H1 (cell line): ENCODE measurements around the gene SEC14L5. TPM values are rescaled to one million over a fixed set of nuclear protein-coding genes. Genes with fewer than 3 reads are reported as not detected.
A peak's percentile ranks its signal among the peaks of the same experiment; 100 is the strongest.

Experiments used
- CTCF ChIA-PET: fragments of 300-600 bp; sonication (Branson Sonifier 250); formaldehyde crosslinking; loops from one replicate; lab custom pipeline; 2021; ENCODE audit not compliant: partially characterized antibody; lab: Charles Lee
- POLR2A ChIA-PET: fragments of 300-600 bp; sonication (Branson Sonifier 250); formaldehyde crosslinking; loops from one replicate; lab custom pipeline; 2021; ENCODE audit warnings: inconsistent platforms; ENCODE audit not compliant: partially characterized antibody; lab: Charles Lee
- DNase-seq, 2 experiments: peaks; one replicate each; pipeline versions ENCODE4 v3.0.0 to v3.0.0-alpha.2; 2010 to 2022; ENCODE audit warnings: low spot score in 2 of 2, low read depth in 1 of 2, mixed read lengths in 1 of 2
- FAIRE-seq: peaks from 2 replicates; lab custom pipeline; 2011; peaks lifted over from hg19 to GRCh38; lab: Jason Lieb, UNC
- H2AFZ ChIP-seq: 2 replicates; pipeline ENCODE4 v1.8.1; 2012; ENCODE audit warnings: low read length, inconsistent platforms
- H2AK5ac ChIP-seq: 2 replicates; pipeline ENCODE4 v1.6.1; 2013; ENCODE audit warnings: low read depth, low read length
- H2BK120ac ChIP-seq: replicated peaks from 2 replicates; pipeline ENCODE3; 2013; ENCODE audit warnings: low read depth, low read length, inconsistent platforms
- H2BK12ac ChIP-seq: 2 replicates; pipeline ENCODE4 v1.6.1; 2013; ENCODE audit warnings: low read depth, low read length
- H2BK15ac ChIP-seq: 2 replicates; pipeline ENCODE4 v1.6.1; 2013; ENCODE audit warnings: low read length
- H2BK20ac ChIP-seq: 2 replicates; pipeline ENCODE4 v1.6.1; 2013; ENCODE audit warnings: low read length
- H2BK5ac ChIP-seq: 2 replicates; pipeline ENCODE4 v1.6.1; 2013; ENCODE audit warnings: low read depth, low read length
- H3K14ac ChIP-seq: 2 replicates; pipeline ENCODE4 v1.6.1; 2013; ENCODE audit warnings: inconsistent platforms; ENCODE audit not compliant: insufficient read length
- H3K18ac ChIP-seq: 2 replicates; pipeline ENCODE4 v1.6.1; 2013; ENCODE audit warnings: low read length; ENCODE audit errors: extremely low read depth
- H3K23ac ChIP-seq: 2 replicates; pipeline ENCODE4 v1.6.1; 2013; ENCODE audit warnings: inconsistent platforms; ENCODE audit not compliant: insufficient read length
- H3K23me2 ChIP-seq: 2 replicates; pipeline ENCODE4 v1.6.1; 2013; ENCODE audit warnings: low read depth, low read length
- H3K27ac ChIP-seq: 2 replicates; pipeline ENCODE4 v1.6.1; 2011; ENCODE audit warnings: low read depth, low read length, inconsistent platforms
- H3K27me3 ChIP-seq, 4 experiments: replicated peaks in 1 of 4; 1 replicate in 1 of 4; 2 replicates in 3 of 4; pipeline versions ENCODE4 v1.6.1 to v1.8.1; 2011 to 2013; ENCODE audit warnings: low read length in 3 of 4, mild to moderate bottlenecking in 3 of 4, inconsistent platforms in 2 of 4, mixed read lengths in 2 of 4, moderate library complexity in 1 of 4; ENCODE audit not compliant: control insufficient read depth in 3 of 4, insufficient read depth in 3 of 4; ENCODE audit errors: extremely low read depth in 1 of 4
- H3K36me3 ChIP-seq, 4 experiments: 2 replicates each; pipeline versions ENCODE4 v1.6.1 to v1.8.1; 2011 to 2013; ENCODE audit warnings: mild to moderate bottlenecking in 4 of 4, low read length in 3 of 4, moderate library complexity in 2 of 4, control low read depth in 1 of 4, inconsistent platforms in 1 of 4; ENCODE audit not compliant: insufficient read depth in 4 of 4, control insufficient read depth in 2 of 4
- H3K4ac ChIP-seq: replicated peaks from 2 replicates; pipeline ENCODE3; 2013; ENCODE audit warnings: low read length, low read depth, mixed read lengths, inconsistent platforms; ENCODE audit not compliant: insufficient read length
- H3K4me1 ChIP-seq, 4 experiments: replicated peaks in 1 of 4; 1 replicate in 1 of 4; 2 replicates in 3 of 4; pipeline versions ENCODE4 v1.6.1 to v1.8.1; 2011 to 2013; ENCODE audit warnings: low read length in 3 of 4, inconsistent platforms in 2 of 4, mixed read lengths in 1 of 4; ENCODE audit not compliant: insufficient read depth in 4 of 4, control insufficient read depth in 3 of 4
- H3K4me2 ChIP-seq, 2 experiments: 2 replicates each; pipeline versions ENCODE4 v1.6.1 to v1.8.1; 2011 to 2013; ENCODE audit warnings: low read depth in 2 of 2, low read length in 2 of 2, control low read depth in 1 of 2, inconsistent platforms in 1 of 2, mild to moderate bottlenecking in 1 of 2; ENCODE audit not compliant: insufficient read depth in 1 of 2
- H3K4me3 ChIP-seq, 4 experiments: fragments of 200-600, 300-600 bp in 1 of 4; sonication (generic), shearing (Covaris generic), sonication (Bioruptor Twin) in 1 of 4; 2 replicates each; pipeline versions ENCODE4 v1.5.1 to v1.8.1; 2011 to 2016; ENCODE audit warnings: low read length in 4 of 4, low read depth in 3 of 4, control low read depth in 2 of 4, inconsistent platforms in 2 of 4, mild to moderate bottlenecking in 2 of 4, mixed read lengths in 1 of 4, moderate library complexity in 1 of 4; ENCODE audit not compliant: insufficient read depth in 2 of 4; ENCODE audit errors: extremely low read depth in 1 of 4
- H3K56ac ChIP-seq: replicated peaks from 2 replicates; pipeline ENCODE3; 2013; ENCODE audit warnings: low read depth, mild to moderate bottlenecking, mixed read lengths, low read length, inconsistent platforms; ENCODE audit not compliant: insufficient read length
- H3K79me1 ChIP-seq: 2 replicates; pipeline ENCODE4 v1.6.1; 2013; ENCODE audit warnings: low read depth, low read length, control low read depth
- H3K79me2 ChIP-seq, 2 experiments: 2 replicates each; pipeline versions ENCODE4 v1.6.1 to v1.8.1; 2012 to 2013; ENCODE audit warnings: low read length in 2 of 2, mild to moderate bottlenecking in 2 of 2, inconsistent platforms in 1 of 2; ENCODE audit not compliant: insufficient read depth in 2 of 2, control insufficient read depth in 1 of 2
- H3K9ac ChIP-seq, 4 experiments: replicated peaks in 1 of 4; 1 replicate in 1 of 4; 2 replicates in 3 of 4; pipeline versions ENCODE4 v1.6.1 to v1.8.1; 2011 to 2013; ENCODE audit warnings: low read depth in 3 of 4, low read length in 3 of 4, control low read depth in 2 of 4, mild to moderate bottlenecking in 2 of 4, moderate library complexity in 2 of 4, inconsistent platforms in 1 of 4; ENCODE audit errors: extremely low read depth in 1 of 4
- H3K9me3 ChIP-seq, 2 experiments: 2 replicates each; pipeline versions ENCODE4 v1.6.1 to v1.8.1; 2012 to 2013; ENCODE audit warnings: mild to moderate bottlenecking in 2 of 2, moderate library complexity in 2 of 2, control low read depth in 1 of 2, inconsistent platforms in 1 of 2, low read depth in 1 of 2, low read length in 1 of 2, mixed read lengths in 1 of 2; ENCODE audit not compliant: insufficient read depth in 2 of 2
- H4K20me1 ChIP-seq, 2 experiments: replicated peaks in 1 of 2; 2 replicates each; pipeline versions ENCODE3 to v1.8.1; 2011 to 2013; ENCODE audit warnings: inconsistent platforms in 2 of 2, low read length in 2 of 2, mild to moderate bottlenecking in 1 of 2; ENCODE audit not compliant: insufficient read depth in 2 of 2, control insufficient read depth in 1 of 2
- H4K5ac ChIP-seq: 2 replicates; pipeline ENCODE4 v1.6.1; 2013; ENCODE audit warnings: low read length, low read depth, mixed read lengths, inconsistent platforms; ENCODE audit not compliant: insufficient read length
- H4K8ac ChIP-seq: 2 replicates; pipeline ENCODE4 v1.8.0; 2013; ENCODE audit warnings: mild to moderate bottlenecking, moderate library complexity, low read length, inconsistent platforms; ENCODE audit not compliant: insufficient read depth; ENCODE audit errors: extremely low read depth
- H4K91ac ChIP-seq: replicated peaks from 2 replicates; pipeline ENCODE3; 2013; ENCODE audit warnings: low read length, mixed read lengths, inconsistent platforms; ENCODE audit not compliant: insufficient read length
- ASH2L ChIP-seq: fragments of 200-600, 300-600 bp; sonication (generic); IDR thresholded peaks from one replicate; pipeline ENCODE4 v1.7.1; 2017; ENCODE audit warnings: low read length
- CHD2 ChIP-seq: IDR thresholded peaks from 2 replicates; pipeline ENCODE4 v1.6.1; 2012; ENCODE audit warnings: low read length, improper control_type of control experiment
- MAFK ChIP-seq: IDR thresholded peaks from 2 replicates; pipeline ENCODE4 v1.6.1; 2012; ENCODE audit warnings: low read depth, mild to moderate bottlenecking, improper control_type of control experiment, low read length
- NRF1 ChIP-seq: IDR thresholded peaks from 2 replicates; pipeline ENCODE4 v1.6.1; 2011; ENCODE audit warnings: mild to moderate bottlenecking, low read depth, low read length, improper control_type of control experiment
- RNF2 ChIP-seq: fragments of 200-900, 300-1000 bp; sonication (generic); IDR thresholded peaks from 2 replicates; pipeline ENCODE4 v1.7.1; 2016; ENCODE audit warnings: borderline replicate concordance, low read depth, mild to moderate bottlenecking, antibody characterized with exemption, low read length; ENCODE audit not compliant: poor library complexity, severe bottlenecking; ENCODE audit errors: missing control alignments
- SP4 ChIP-seq: IDR thresholded peaks from 2 replicates; pipeline ENCODE4 v1.6.1; 2012; ENCODE audit warnings: low read length, inconsistent platforms
- TBP ChIP-seq: IDR thresholded peaks from 2 replicates; pipeline ENCODE4 v1.6.1; 2011; ENCODE audit warnings: low read depth, low read length, improper control_type of control experiment
- TEAD4 ChIP-seq: IDR thresholded peaks from 2 replicates; pipeline ENCODE4 v1.6.1; 2012; ENCODE audit warnings: low read depth, low read length, inconsistent platforms, mixed read lengths
- WGBS, 2 experiments: shearing (Covaris generic) in 1 of 2; methylation state at CpG; one replicate each; pipeline versions ENCODE4 v1.1.6 to v1.1.7; 2013 to 2015; ENCODE audit warnings: low lambda C conversion rate in 2 of 2, mixed read lengths in 2 of 2, inconsistent platforms in 1 of 2, low coverage in 1 of 2, missing lambda C conversion rate in 1 of 2; ENCODE audit not compliant: insufficient replicate concordance in 2 of 2, insufficient coverage in 1 of 2, insufficient read length in 1 of 2; ENCODE audit errors: extremely low coverage in 1 of 2, missing lambda C conversion rate in 1 of 2; 5-methylcytosine and 5-hydroxymethylcytosine counted together
- polyA plus RNA-seq, 7 experiments: library from polyadenylated mRNA; depleted of rRNA in 3 of 7; stranded (reverse) in 5 of 7; unstranded in 2 of 7; fragments of >200 nt in 5 of 7; fragments of 200-250 nt in 2 of 7; gene quantifications; 1 replicate in 5 of 7; 2 replicates in 1 of 7; 4 replicates in 1 of 7; pipeline versions ENCODE4 v1.2.1 to v1.2.3, GENCODE V29; 2011 to 2013; ENCODE audit warnings: missing spikeins in 2 of 7, mixed read lengths in 2 of 7
- total RNA-seq: library from RNA; stranded (reverse); fragmentation: NEBNext Ultra II Directional; extraction: Animal tissue kit (Norgen Biotek cat#: 25700); gene quantifications from 2 replicates; pipeline ENCODE4 v1.2.1, GENCODE V29; 2021
- TF ChIP-seq, protein P1 (sequence below): IDR thresholded peaks from 2 replicates; pipeline ENCODE4 v1.6.1; 2012; ENCODE audit warnings: low read length, inconsistent platforms
- TF ChIP-seq, protein P2 (sequence below): IDR thresholded peaks from 2 replicates; pipeline ENCODE4 v1.6.1; 2012; ENCODE audit warnings: inconsistent platforms

The SEC14L5 gene
- total and polyA plus RNA-seq, 2 of the 8 experiments (the other 6 are each of a cell fraction or from before 2014, with no cell fraction given) = 1.9 to 3.0 TPM

DNA sequence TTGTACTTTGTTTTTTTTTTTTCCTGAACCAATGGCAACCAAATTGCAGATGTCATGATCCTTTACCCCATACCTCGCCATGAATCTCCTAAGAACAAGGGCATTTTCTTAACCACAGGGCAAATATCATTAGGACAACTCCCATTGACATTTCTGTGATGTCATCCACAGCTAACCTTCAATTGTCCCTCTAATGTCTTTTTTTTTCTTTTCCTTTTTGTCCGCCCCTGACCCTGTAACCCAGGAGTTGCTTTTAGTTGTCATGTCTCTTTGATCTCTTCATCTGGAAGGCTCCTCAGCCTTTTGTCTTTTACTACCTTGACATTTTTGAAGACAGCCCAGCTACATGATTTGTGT is 76.0 kb downstream of the SEC14L5 start:
- Histone ChIP-seq H2BK120ac (no peak overlapping the region), H3K9ac (peak overlapping the region in 3 of 4 experiments; percentile 22 to 68 (median 65); a peak in 2 of 7 replicates), H3K79me2 (no peaks in the 10 kb centered on the region), H2AK5ac (no peak overlapping the region), H3K9me3 (no peaks in the 10 kb centered on the region), H2BK15ac (no peak overlapping the region), H2AFZ (peak overlapping the region; percentile 54; the same call in 1 of the 2 replicates), H3K56ac (no peak overlapping the region), H3K4me1 (peaks cover 2 to 11% (median 8%) of the 10 kb centered on the region in 4 experiments), H3K4me3 (peak overlapping the region; percentile 67 to 84 (median 80)), H3K14ac (no peak overlapping the region), H4K8ac (no peak overlapping the region), H2BK5ac (no peak overlapping the region), H3K36me3 (no peaks in the 10 kb centered on the region), H3K79me1 (no peaks in the 10 kb centered on the region), H2BK12ac (no peak overlapping the region), H4K20me1 (no peaks in the 10 kb centered on the region), H3K23me2 (peaks cover 12% of the 10 kb centered on the region), H3K18ac (no peak overlapping the region), H4K5ac (no peak overlapping the region), H3K23ac (no peak overlapping the region), H3K27me3 (peaks cover 0 to 6% (median 5%) of the 10 kb centered on the region in 4 experiments; a peak in 3 of 7 replicates), H3K4me2 (peak overlapping the region; percentile 69 to 84), H3K4ac (no peak overlapping the region), H2BK20ac (no peak overlapping the region), H3K27ac (no peak overlapping the region), H4K91ac (no peak overlapping the region)
- FAIRE-seq = no peak
- 44% methylated on average over 2 of the region's 2 CpGs; no CpG with 5 or more reads in 1 of the 2 experiments for WGBS, 2 experiments
- ChIA-PET CTCF (interaction anchor here (0.6 to 1.3 kb wide), 4 partner anchors 8 to 98 kb away, joined by 3 to 8 read pairs (median 4); no protein-coding TSS in a partner anchor), POLR2A (interaction anchor here (0.8 to 2.0 kb wide), 6 partner anchors 9 to 66 kb away, joined by 3 to 7 read pairs (median 3); no protein-coding TSS in a partner anchor)
- DNase-seq = no peak
- TF ChIP-seq NRF1 (no peak), SP4 (no peak), TEAD4 (no peak), ASH2L (no peak), MAFK (no peak), TBP (no peak), CHD2 (no peak), RNF2 (no peak)
- TF ChIP-seq, protein P1, sequence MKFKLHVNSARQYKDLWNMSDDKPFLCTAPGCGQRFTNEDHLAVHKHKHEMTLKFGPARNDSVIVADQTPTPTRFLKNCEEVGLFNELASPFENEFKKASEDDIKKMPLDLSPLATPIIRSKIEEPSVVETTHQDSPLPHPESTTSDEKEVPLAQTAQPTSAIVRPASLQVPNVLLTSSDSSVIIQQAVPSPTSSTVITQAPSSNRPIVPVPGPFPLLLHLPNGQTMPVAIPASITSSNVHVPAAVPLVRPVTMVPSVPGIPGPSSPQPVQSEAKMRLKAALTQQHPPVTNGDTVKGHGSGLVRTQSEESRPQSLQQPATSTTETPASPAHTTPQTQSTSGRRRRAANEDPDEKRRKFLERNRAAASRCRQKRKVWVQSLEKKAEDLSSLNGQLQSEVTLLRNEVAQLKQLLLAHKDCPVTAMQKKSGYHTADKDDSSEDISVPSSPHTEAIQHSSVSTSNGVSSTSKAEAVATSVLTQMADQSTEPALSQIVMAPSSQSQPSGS = no peak
- TF ChIP-seq, protein P2, sequence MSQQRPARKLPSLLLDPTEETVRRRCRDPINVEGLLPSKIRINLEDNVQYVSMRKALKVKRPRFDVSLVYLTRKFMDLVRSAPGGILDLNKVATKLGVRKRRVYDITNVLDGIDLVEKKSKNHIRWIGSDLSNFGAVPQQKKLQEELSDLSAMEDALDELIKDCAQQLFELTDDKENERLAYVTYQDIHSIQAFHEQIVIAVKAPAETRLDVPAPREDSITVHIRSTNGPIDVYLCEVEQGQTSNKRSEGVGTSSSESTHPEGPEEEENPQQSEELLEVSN = no peak
